Kidney (tissue), 14 donors: ENCODE measurements around the gene C2orf92. TPM values are rescaled to one million over a fixed set of nuclear protein-coding genes. Genes with fewer than 3 reads are reported as not detected.
A peak's percentile ranks its signal among the peaks of the same experiment; 100 is the strongest.

Source experiments
- DNase-seq, 5 donors: peaks; one replicate each; pipeline ENCODE4 v3.0.0-alpha.2; 2013 to 2020
- FAIRE-seq: peaks from 2 replicates; lab custom pipeline; 2012; peaks lifted over from hg19 to GRCh38; lab: Jason Lieb, UNC
- H3K27ac ChIP-seq, 2 donors: one replicate each; pipeline ENCODE4 v1.7.0; 2013; ENCODE audit warnings: low read depth in 2 of 2, low read length in 2 of 2, inconsistent platforms in 1 of 2
- H3K27me3 ChIP-seq: one replicate; pipeline ENCODE4 v1.7.1; 2013; ENCODE audit warnings: low read length, inconsistent platforms; ENCODE audit not compliant: control insufficient read depth, insufficient read depth
- H3K36me3 ChIP-seq, 3 donors: one replicate each; pipeline versions ENCODE4 v1.7.0 to v1.7.1; 2013; ENCODE audit warnings: low read length in 3 of 3, control low read depth in 1 of 3, inconsistent platforms in 1 of 3; ENCODE audit not compliant: insufficient read depth in 3 of 3, control insufficient read depth in 2 of 3
- H3K4me1 ChIP-seq, 3 donors: one replicate each; pipeline versions ENCODE4 v1.7.0 to v1.7.1; 2013; ENCODE audit warnings: low read length in 3 of 3, inconsistent platforms in 1 of 3, low read depth in 1 of 3; ENCODE audit not compliant: control insufficient read depth in 2 of 3, insufficient read depth in 2 of 3
- H3K4me3 ChIP-seq, 3 donors: one replicate each; pipeline versions ENCODE4 v1.7.0 to v1.8.1; 2013; ENCODE audit warnings: low read length in 3 of 3, control low read depth in 1 of 3, inconsistent platforms in 1 of 3
- H3K9ac ChIP-seq, 3 donors: one replicate each; pipeline versions ENCODE4 v1.7.0 to v1.7.1; 2013; ENCODE audit warnings: low read length in 3 of 3, control low read depth in 1 of 3, inconsistent platforms in 1 of 3
- H3K9me3 ChIP-seq, 3 donors: one replicate each; pipeline versions ENCODE4 v1.7.0 to v1.7.1; 2013; ENCODE audit warnings: low read length in 3 of 3, control low read depth in 1 of 3, inconsistent platforms in 1 of 3; ENCODE audit not compliant: control insufficient read depth in 2 of 3, insufficient read depth in 1 of 3
- intact Hi-C: fragments of 100-400 bp; cut with DNase I; formaldehyde crosslinking; loops from one replicate; pipeline ENCODE4 v1.11.1; 2022
- polyA plus RNA-seq: library from polyadenylated mRNA; stranded (reverse); fragments of 350-450 nt; fragmentation: Illumina TruSeq; extraction: RNeasy Lipid Tissue Mini Kit (QIAGEN cat#74804); gene quantifications from one replicate; pipeline ENCODE4 v1.2.3, GENCODE V29; 2014; ENCODE audit warnings: low read depth, low replicate concordance; ENCODE audit not compliant: insufficient read depth
- total RNA-seq: library from RNA; stranded (reverse); fragmentation: NEBNext Ultra II Directional; extraction: Animal tissue kit (Norgen Biotek cat#: 25700); gene quantifications from one replicate; pipeline ENCODE4 v1.2.1, GENCODE V29; 2021
- TF ChIP-seq, protein P1 (sequence below): IDR thresholded peaks from 3 replicates; pipeline ENCODE4 v1.5.1; 2012; ENCODE audit warnings: mild to moderate bottlenecking, moderate library complexity, borderline replicate concordance; ENCODE audit not compliant: insufficient read depth; ENCODE audit errors: extremely low read depth
- donor health status: control.
- donor health status: control.
- donor health status: control.
- donor health status: control.
- donor health status: control.
- donor health status: DM: yes; HTN: yes; CAD: no.
- donor health status: Normal renal cell carcinoma (clear cell type).

The C2orf92 gene
- total and polyA plus RNA-seq, 2 donors from 2014 or later: 3.3 to 7.3 TPM

DNA sequence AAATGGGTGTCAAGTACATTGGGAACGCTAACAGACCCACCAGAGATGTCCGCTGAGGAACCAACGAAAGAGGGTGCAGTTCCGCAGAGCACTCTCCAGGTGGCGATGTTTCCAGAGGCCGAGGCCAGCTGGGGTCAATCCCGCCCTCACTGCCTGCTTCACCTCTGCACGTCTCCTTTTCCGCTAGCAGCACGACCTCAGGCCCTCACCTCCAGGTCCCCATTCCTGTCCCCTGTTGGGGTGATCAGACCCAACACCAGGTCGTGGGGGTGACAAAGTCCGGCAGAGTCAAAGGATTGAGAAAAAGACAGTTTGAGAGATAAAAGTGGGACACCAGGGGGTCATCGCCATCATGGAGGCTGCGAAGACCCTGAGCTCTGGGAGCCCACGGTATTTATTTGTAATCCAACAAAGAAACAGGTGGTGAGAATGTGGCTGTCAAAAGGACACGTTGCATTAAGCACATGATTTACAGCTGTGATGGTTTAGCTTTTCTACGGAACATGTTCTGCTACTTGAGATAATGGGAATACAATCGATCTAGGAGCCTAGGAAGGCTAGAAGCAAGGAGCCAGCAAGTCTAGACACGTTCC, 71.2 kb downstream of the C2orf92 start:
- Histone ChIP-seq H3K9me3 (no peaks in the 10 kb centered on the region), H3K27me3 (no peaks in the 10 kb centered on the region), H3K9ac (no peak overlapping the region), H3K36me3 (no peaks in the 10 kb centered on the region), H3K4me1 (no peaks in the 10 kb centered on the region), H3K27ac (no peak overlapping the region), H3K4me3 (no peak overlapping the region)
- FAIRE-seq (no peak), DNase-seq (peak; percentile 61 to 74 (median 66))
- intact Hi-C loops: no loop called here
- TF ChIP-seq, protein P1, sequence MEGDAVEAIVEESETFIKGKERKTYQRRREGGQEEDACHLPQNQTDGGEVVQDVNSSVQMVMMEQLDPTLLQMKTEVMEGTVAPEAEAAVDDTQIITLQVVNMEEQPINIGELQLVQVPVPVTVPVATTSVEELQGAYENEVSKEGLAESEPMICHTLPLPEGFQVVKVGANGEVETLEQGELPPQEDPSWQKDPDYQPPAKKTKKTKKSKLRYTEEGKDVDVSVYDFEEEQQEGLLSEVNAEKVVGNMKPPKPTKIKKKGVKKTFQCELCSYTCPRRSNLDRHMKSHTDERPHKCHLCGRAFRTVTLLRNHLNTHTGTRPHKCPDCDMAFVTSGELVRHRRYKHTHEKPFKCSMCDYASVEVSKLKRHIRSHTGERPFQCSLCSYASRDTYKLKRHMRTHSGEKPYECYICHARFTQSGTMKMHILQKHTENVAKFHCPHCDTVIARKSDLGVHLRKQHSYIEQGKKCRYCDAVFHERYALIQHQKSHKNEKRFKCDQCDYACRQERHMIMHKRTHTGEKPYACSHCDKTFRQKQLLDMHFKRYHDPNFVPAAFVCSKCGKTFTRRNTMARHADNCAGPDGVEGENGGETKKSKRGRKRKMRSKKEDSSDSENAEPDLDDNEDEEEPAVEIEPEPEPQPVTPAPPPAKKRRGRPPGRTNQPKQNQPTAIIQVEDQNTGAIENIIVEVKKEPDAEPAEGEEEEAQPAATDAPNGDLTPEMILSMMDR: peak; percentile 57

GRCh38 chr2:97741251-97741650, 71.7 kb downstream of the C2orf92 start:
- peak in 2 of 5 donors; percentile 59 to 76 for DNase-seq
- H3K27ac ChIP-seq: no peak overlapping the region
- H3K27me3 ChIP-seq: no peaks in the 10 kb centered on the region
- intact Hi-C loops: no loop called here
- no peaks in the 10 kb centered on the region for H3K9me3 ChIP-seq
- TF ChIP-seq, protein P1: no peak
- H3K36me3 ChIP-seq: no peaks in the 10 kb centered on the region
- H3K4me3 ChIP-seq: no peak overlapping the region
- H3K9ac ChIP-seq: no peak overlapping the region
- FAIRE-seq: no peak
- H3K4me1 ChIP-seq: no peaks in the 10 kb centered on the region

DNA sequence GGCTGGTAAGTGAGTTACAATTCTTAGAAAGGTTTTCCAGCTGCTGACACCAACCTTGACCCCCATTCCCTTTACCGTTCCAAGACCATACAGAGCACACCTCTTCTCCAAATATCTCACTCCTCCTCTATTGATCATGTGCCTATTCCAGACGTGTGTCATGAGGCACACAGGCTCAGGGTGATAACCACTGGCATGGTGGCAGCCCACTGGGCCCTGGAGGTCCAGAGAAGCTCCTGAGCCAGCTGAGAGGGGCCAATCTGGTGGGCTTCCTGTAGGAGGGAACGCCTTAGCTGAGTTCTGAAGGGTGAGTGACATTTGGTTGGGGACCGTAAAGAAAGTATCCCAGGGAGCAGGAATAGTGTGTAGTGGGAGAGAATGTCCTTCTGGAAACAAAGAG, 72.2 kb downstream of the C2orf92 start:
- Histone ChIP-seq H3K27me3 (no peaks in the 10 kb centered on the region), H3K27ac (no peak overlapping the region), H3K4me3 (no peak overlapping the region), H3K36me3 (no peaks in the 10 kb centered on the region), H3K4me1 (peaks cover 0 to 3% (median 0%) of the 10 kb centered on the region in 3 donors), H3K9ac (no peak overlapping the region), H3K9me3 (no peaks in the 10 kb centered on the region)
- intact Hi-C loops: no loop called here
- no peak for FAIRE-seq
- TF ChIP-seq, protein P1: no peak
- DNase-seq: no peak

GRCh38 chr2:97742381-97742847, 72.9 kb downstream of the C2orf92 start:
- no peak overlapping the region for H3K4me3 ChIP-seq
- no peak for FAIRE-seq

More at GRCh38 chr2:97742381-97742847, 72.9 kb downstream of the C2orf92 start:
- intact Hi-C loops: no loop called here
- no peak overlapping the region for H3K9ac ChIP-seq
- H3K9me3 ChIP-seq: no peaks in the 10 kb centered on the region
- no peaks in the 10 kb centered on the region for H3K27me3 ChIP-seq
- no peak overlapping the region for H3K27ac ChIP-seq
- no peaks in the 10 kb centered on the region for H3K36me3 ChIP-seq
- no peak for DNase-seq
- H3K4me1 ChIP-seq: peaks cover 0 to 4% (median 0%) of the 10 kb centered on the region in 3 donors
- TF ChIP-seq, protein P1: no peak
